G401 (cell line): ENCODE results near the gene MRNIP. TPM values are rescaled to one million over a fixed set of nuclear protein-coding genes. Genes with fewer than 3 reads are reported as not detected.

Experiments
- total RNA-seq: library from RNA; depleted of rRNA; stranded (reverse); fragments of >200 nt; shearing (Covaris generic); gene quantifications from 2 replicates; pipeline ENCODE4 v1.2.3, GENCODE V29; 2014; rRNA removed

MRNIP gene
- total RNA-seq, 1 experiment from 2014 or later = 38.5 TPM

Other genes starting within 250 kb of the MRNIP start
- gene HNRNPH1, start 235.1 kb downstream of the MRNIP start, total RNA-seq = 55.8 and 108 TPM in 2 replicates
- gene CBY3, start 177.8 kb downstream of the MRNIP start, total RNA-seq = not detected in 2 replicates
- gene CANX, start 159.8 kb downstream of the MRNIP start, total RNA-seq = 281 and 477 TPM in 2 replicates
- 12.5 and 14.2 TPM in 2 replicates for gene MAML1, start 126.0 kb downstream of the MRNIP start, total RNA-seq
- 7.1 and 9.4 TPM in 2 replicates for gene LTC4S, start 64.8 kb downstream of the MRNIP start, total RNA-seq
- 122 and 128 TPM in 2 replicates for gene MGAT4B, start 52.0 kb downstream of the MRNIP start, total RNA-seq
- gene SQSTM1, start 37.9 kb downstream of the MRNIP start, total RNA-seq = 139 and 150 TPM in 2 replicates
- 47.4 and 58.0 TPM in 2 replicates for gene TBC1D9B, start 49.1 kb upstream of the MRNIP start, total RNA-seq
- gene RNF130, start 212.9 kb upstream of the MRNIP start, total RNA-seq = 54.9 and 67.9 TPM in 2 replicates